Duodenal mucosa (tissue), 2 donors: Measurements from ENCODE around the gene ZNF718.
"Not testable (repeated sequence)": the region's sequence is repeated elsewhere in the genome, so short reads cannot be mapped to it uniquely, and the experiment has no call there.

Experiments
- H3K27ac ChIP-seq: one replicate; pipeline ENCODE4 v1.7.0; 2013; ENCODE audit warnings: low read depth, low read length
- H3K27me3 ChIP-seq, 2 donors: one replicate each; pipeline ENCODE4 v1.7.0; 2013; ENCODE audit warnings: low read length in 2 of 2, control low read depth in 1 of 2; ENCODE audit not compliant: insufficient read depth in 2 of 2, control insufficient read depth in 1 of 2
- H3K36me3 ChIP-seq, 2 donors: one replicate each; pipeline ENCODE4 v1.7.0; 2013; ENCODE audit warnings: low read length in 2 of 2, control low read depth in 1 of 2; ENCODE audit not compliant: insufficient read depth in 2 of 2, control insufficient read depth in 1 of 2
- H3K4me1 ChIP-seq, 2 donors: one replicate each; pipeline ENCODE4 v1.7.0; 2013; ENCODE audit warnings: low read length in 2 of 2, control low read depth in 1 of 2; ENCODE audit not compliant: insufficient read depth in 2 of 2, control insufficient read depth in 1 of 2
- H3K4me3 ChIP-seq, 2 donors: one replicate each; pipeline ENCODE4 v1.7.0; 2013; ENCODE audit warnings: low read length in 2 of 2, low read depth in 1 of 2
- H3K9ac ChIP-seq, 2 donors: one replicate each; pipeline ENCODE4 v1.7.0; 2013; ENCODE audit warnings: low read length in 2 of 2, low read depth in 1 of 2
- H3K9me3 ChIP-seq, 2 donors: one replicate each; pipeline ENCODE4 v1.7.0; 2013; ENCODE audit warnings: low read length in 2 of 2, control low read depth in 1 of 2; ENCODE audit not compliant: control insufficient read depth in 1 of 2

ZNF718 gene

GRCh38 chr4:146621-147020 is 22.3 kb downstream of the ZNF718 start:
- no peak overlapping the region for H3K4me3 ChIP-seq
- H3K36me3 ChIP-seq = peaks cover 6 to 43% of the 10 kb centered on the region in 2 donors

GRCh38 chr4:147233-147632 is 22.9 kb downstream of the ZNF718 start:
- H3K9me3 ChIP-seq = peaks cover 66 to 78% of the 10 kb centered on the region in 2 donors

More at GRCh38 chr4:146621-147020, 22.3 kb downstream of the ZNF718 start:
- Histone ChIP-seq H3K9me3 (peaks cover 71 to 83% of the 10 kb centered on the region in 2 donors), H3K4me1 (no peaks in the 10 kb centered on the region), H3K27me3 (no peaks in the 10 kb centered on the region), H3K27ac (no peak overlapping the region), H3K9ac (no peak overlapping the region)

GRCh38 chr4:161496-162284 is 37.4 kb downstream of the ZNF718 start:
- Histone ChIP-seq H3K27ac (no peak overlapping the region), H3K36me3 (peaks cover 8 to 11% of the 10 kb centered on the region in 2 donors), H3K4me3 (peak overlapping the region; percentile 11 to 25), H3K9me3 (peaks cover 62 to 66% of the 10 kb centered on the region in 2 donors), H3K9ac (no peak overlapping the region), H3K27me3 (no peaks in the 10 kb centered on the region), H3K4me1 (no peaks in the 10 kb centered on the region)

More at GRCh38 chr4:147233-147632, 22.9 kb downstream of the ZNF718 start:
- no peak overlapping the region for H3K9ac ChIP-seq
- peaks cover 6 to 38% of the 10 kb centered on the region in 2 donors for H3K36me3 ChIP-seq
- H3K4me3 ChIP-seq = peak overlapping the region in 1 of 2 donors; percentile 4
- no peak overlapping the region for H3K27ac ChIP-seq
- H3K4me1 ChIP-seq = no peaks in the 10 kb centered on the region
- H3K27me3 ChIP-seq = no peaks in the 10 kb centered on the region

GRCh38 chr4:169640-170039 is 45.3 kb downstream of the ZNF718 start:
- not testable (repeated sequence) for H3K36me3 ChIP-seq, H3K27ac ChIP-seq, H3K27me3 ChIP-seq, H3K4me3 ChIP-seq, H3K9ac ChIP-seq, H3K4me1 ChIP-seq
- peaks cover 36 to 48% of the 10 kb centered on the region in 2 donors for H3K9me3 ChIP-seq

DNA sequence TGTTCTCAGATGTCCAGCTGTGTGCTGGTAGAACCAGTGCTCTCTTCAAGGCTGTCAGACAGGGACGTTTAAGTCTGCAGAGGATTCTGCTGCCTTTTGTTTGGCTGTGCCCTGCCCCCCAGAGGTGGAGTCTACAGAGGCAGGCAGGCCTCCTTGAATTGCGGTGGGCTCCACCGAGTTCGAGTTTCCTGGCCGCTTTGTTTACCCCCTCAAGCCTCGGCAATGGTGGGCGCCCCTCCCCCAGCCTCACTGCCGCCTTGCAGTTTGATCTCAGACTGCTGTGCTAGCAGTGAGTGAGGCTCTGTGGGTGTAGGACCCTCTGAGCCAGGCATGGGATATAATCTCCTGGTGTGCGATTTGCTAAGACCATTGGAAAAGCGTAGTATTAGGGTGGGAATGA is 47.0 kb downstream of the ZNF718 start:
- H3K27me3 ChIP-seq, H3K4me1 ChIP-seq, H3K27ac ChIP-seq, H3K36me3 ChIP-seq, H3K9ac ChIP-seq: not testable (repeated sequence)
- Histone ChIP-seq H3K4me3 (peak overlapping the region in 1 of 2 donors; percentile 32), H3K9me3 (peaks cover 42 to 48% of the 10 kb centered on the region in 2 donors)

- Histone ChIP-seq H3K4me1 (no peaks in the 10 kb centered on the region), H3K9ac (no peak overlapping the region), H3K9me3 (peaks cover 60 to 63% of the 10 kb centered on the region in 2 donors), H3K36me3 (no peaks in the 10 kb centered on the region), H3K27ac (no peak overlapping the region), H3K4me3 (no peak overlapping the region), H3K27me3 (no peaks in the 10 kb centered on the region)
These were observed 49.5 kb downstream of the ZNF718 start for GRCh38 chr4:173666-174314.

DNA sequence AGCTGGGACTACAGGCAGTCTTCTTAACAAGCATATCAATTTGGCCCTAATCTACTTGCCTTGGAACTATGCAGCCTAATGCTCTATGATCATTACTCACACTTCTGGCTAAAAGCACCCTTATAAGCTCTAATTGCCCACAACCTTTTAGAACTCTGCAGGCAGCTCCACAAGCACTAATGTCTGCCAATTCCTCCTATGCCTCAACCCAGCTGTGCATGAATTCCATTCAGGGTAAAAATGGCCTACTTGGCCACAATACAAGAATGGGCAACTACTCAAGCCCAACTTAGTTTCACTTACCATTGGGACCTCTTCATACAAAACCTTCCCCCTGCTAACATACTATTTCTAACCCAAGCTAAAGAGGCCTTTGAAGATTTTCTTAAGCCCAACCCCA is 51.7 kb downstream of the ZNF718 start:
- Histone ChIP-seq H3K27ac (no peak overlapping the region), H3K9me3 (peaks cover 68 to 74% of the 10 kb centered on the region in 2 donors), H3K4me1 (no peaks in the 10 kb centered on the region), H3K36me3 (no peaks in the 10 kb centered on the region), H3K27me3 (no peaks in the 10 kb centered on the region), H3K4me3 (peak overlapping the region in 1 of 2 donors; percentile 41), H3K9ac (no peak overlapping the region)

DNA sequence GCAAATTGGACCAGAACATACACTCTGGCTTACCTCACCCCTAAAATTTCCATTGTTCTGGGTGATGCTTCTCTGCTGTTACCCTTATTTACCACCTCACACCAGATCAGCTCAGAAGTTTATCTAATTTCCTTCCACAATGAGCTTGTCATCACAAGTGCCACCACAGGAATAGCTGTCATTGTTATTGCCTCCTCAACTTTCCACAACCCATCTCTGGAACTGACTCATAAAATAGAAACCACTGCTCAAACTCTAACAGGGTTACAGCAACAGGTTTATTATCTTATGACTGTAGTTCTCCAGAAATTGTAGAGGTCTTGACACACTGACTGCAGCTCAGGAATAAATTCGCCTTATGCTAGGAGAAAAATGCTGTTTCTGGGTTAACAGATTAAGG is 52.7 kb downstream of the ZNF718 start:
- Histone ChIP-seq H3K4me1 (no peaks in the 10 kb centered on the region), H3K36me3 (no peaks in the 10 kb centered on the region), H3K9me3 (peaks cover 66 to 68% of the 10 kb centered on the region in 2 donors), H3K27me3 (no peaks in the 10 kb centered on the region), H3K27ac (no peak overlapping the region), H3K9ac (no peak overlapping the region), H3K4me3 (peak overlapping the region in 1 of 2 donors; percentile 29)

GRCh38 chr4:182225-182624 is 57.9 kb downstream of the ZNF718 start:
- H3K36me3 ChIP-seq, H3K27me3 ChIP-seq, H3K27ac ChIP-seq, H3K4me1 ChIP-seq, H3K9ac ChIP-seq, H3K4me3 ChIP-seq: not testable (repeated sequence)
- peaks cover 55 to 58% of the 10 kb centered on the region in 2 donors for H3K9me3 ChIP-seq

DNA sequence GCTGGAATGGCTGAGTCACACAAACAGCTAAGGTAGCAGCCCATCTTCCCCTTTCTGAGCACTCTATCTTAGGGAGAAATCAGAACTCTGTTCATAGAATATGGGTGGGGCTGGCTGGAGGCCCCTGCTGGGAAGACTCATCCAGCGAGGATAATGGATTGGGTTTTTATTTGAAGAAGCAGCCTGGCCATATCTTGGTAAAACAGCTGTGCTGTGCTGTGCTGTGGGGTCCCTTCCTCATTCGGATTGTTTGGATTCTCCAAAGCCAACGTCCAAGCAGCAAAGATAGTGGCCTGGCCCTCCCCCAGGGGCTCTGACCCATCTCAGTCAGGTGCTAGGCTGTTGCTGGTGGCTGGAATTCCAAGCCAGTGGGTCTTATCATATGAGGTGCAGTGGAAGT is 63.8 kb downstream of the ZNF718 start:
- no peaks in the 10 kb centered on the region for H3K27me3 ChIP-seq
- H3K4me1 ChIP-seq = no peaks in the 10 kb centered on the region
- no peak overlapping the region for H3K27ac ChIP-seq
- H3K36me3 ChIP-seq = no peaks in the 10 kb centered on the region
- H3K4me3 ChIP-seq = no peak overlapping the region
- no peak overlapping the region for H3K9ac ChIP-seq
- H3K9me3 ChIP-seq = peaks cover 44 to 50% of the 10 kb centered on the region in 2 donors
